ENCODE measurements around the gene GPC2.
"Not testable (repeated sequence)": the region's sequence is repeated elsewhere in the genome, so short reads cannot be mapped to it uniquely, and the experiment has no call there.

The GPC2 gene, protein sequence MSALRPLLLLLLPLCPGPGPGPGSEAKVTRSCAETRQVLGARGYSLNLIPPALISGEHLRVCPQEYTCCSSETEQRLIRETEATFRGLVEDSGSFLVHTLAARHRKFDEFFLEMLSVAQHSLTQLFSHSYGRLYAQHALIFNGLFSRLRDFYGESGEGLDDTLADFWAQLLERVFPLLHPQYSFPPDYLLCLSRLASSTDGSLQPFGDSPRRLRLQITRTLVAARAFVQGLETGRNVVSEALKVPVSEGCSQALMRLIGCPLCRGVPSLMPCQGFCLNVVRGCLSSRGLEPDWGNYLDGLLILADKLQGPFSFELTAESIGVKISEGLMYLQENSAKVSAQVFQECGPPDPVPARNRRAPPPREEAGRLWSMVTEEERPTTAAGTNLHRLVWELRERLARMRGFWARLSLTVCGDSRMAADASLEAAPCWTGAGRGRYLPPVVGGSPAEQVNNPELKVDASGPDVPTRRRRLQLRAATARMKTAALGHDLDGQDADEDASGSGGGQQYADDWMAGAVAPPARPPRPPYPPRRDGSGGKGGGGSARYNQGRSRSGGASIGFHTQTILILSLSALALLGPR

DNA sequence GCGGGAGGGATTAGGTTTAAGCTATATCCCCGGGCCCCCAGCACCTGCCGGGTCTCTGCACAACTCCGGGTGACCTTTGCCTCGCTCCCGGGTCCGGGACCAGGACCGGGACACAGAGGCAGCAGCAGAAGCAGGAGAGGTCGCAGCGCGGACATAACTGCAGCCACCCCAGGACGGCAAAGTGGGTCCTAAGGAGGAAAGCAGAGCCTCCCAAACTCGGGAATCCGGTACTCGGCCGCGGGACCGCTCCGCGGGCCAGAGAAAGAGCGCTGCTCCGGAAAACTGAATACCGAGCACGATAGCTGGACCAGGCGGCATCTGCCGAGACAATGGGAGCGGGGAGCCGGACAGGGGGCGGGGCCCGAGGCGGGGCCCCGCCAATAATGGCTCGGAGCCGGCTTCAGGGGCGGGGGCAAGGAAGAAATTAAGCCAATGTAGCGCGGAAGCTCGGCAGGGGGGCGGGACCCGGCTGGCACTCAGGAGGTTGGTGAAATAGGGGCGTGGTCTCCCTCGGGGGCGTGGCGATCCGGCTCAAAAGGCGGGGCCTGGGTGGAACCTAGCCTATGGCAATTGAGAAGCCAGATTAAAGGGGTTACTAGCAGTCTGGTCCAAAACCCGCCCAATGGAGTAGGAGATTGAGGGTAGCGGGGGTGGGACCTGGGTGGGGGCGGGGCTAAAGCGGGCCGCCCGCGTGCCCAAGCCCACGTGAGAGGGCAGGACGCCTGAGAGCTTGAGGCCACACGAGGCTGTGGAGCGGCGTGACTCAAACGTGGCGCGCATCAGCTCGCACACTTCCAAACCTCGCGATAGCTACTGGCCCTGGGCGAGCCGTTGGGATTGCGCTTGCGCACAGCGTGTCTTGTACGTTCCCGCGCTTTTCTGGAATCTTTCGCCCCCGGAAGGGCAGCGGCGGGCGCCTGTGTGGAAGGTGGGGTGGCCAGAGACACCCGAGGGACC lies at the start of gene GPC2, which contains the start of gene STAG3:
GPC2 (minus strand) TSS at position 337 of the 957 bp plus-strand sequence; CDS start at position 155, 182 bp downstream.
STAG3 (plus strand) TSS at position 874 of the 957 bp plus-strand sequence. CDS start 2,639 bp downstream, outside the sequence.
- FAIRE-seq, result no peak

DNA sequence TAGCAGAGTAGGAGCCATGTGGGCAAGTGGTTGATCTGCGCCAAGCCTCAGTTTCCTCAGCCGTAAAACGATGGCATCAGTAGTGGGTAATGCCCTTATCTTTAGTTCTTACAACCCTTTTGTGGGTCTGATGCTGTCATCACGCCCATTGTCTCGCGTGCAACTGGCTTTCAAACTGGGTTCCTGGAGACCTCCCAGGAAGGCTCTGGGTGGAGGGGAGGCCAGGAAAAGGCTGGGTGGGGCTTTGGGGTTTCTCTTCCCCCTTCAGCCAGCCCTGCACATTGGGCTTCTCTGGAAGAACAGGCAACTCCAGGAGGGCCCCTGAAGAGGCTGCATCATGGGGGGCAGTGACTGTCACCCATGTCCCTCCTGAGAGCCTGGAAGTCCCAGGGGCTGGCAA lies 47.7 kb upstream of the GPC2 start:
- FAIRE-seq, result not testable (repeated sequence)

DNA sequence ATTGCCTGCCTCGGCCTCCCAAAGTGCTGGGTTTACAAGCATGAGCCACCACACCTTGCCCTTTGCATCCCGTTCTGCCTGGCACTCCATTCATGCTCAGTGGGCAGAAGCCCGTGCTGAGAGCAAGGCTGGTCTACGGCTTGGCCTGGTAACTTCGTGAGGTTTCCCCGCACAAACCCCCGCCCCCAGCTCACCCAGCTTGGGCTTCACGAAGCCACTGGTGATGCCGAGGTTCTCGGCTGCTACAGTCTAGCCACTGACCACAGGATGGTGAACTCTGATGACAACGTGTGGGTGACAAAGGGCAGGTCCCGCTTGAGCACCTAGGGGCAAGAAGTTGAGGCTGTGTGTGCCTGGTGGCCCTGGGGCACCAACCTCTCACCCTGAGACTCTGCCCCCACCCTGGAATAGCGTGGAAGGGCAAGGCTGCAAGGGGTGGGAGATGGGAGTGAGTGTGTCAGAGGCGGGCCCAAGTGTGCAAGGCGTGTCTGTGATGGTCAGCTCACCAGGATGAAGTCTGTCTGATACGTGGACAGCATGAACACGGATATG lies 46.3 kb upstream of the GPC2 start:
- FAIRE-seq, result not testable (repeated sequence)

DNA sequence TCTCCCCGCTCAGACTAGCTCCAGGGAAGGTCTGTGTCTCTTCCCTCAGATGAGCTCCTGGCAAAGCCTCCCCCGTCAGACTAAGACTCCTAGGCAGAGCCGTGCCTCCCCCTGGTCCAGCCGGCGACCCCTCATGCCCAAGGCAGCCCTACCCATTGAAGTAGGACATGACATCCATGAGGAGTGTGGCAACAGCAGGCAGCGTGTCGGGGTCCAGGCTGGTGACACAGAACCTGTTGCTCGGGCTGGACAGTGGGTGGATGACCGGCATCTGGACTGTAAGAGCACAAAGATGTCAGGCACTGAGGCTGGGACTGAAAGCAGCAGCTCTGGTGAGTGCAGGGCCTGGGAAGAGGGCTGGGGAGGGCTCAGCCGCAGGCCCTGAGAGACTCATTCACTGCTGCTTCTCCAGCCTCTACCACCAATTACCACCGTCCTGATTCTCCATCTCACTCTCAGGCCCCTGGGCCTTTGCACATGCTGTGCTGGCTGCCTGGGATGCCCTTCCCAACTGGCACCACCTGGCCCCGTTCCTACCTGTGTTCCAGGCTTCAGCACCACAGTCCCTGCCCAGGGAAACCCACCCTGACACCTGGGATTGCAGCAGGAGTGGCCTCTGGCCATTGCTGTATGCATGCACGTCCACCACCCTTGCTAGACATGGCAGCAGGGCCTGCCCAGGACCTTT lies 45.4 kb upstream of the GPC2 start:
- FAIRE-seq, result no peak

DNA sequence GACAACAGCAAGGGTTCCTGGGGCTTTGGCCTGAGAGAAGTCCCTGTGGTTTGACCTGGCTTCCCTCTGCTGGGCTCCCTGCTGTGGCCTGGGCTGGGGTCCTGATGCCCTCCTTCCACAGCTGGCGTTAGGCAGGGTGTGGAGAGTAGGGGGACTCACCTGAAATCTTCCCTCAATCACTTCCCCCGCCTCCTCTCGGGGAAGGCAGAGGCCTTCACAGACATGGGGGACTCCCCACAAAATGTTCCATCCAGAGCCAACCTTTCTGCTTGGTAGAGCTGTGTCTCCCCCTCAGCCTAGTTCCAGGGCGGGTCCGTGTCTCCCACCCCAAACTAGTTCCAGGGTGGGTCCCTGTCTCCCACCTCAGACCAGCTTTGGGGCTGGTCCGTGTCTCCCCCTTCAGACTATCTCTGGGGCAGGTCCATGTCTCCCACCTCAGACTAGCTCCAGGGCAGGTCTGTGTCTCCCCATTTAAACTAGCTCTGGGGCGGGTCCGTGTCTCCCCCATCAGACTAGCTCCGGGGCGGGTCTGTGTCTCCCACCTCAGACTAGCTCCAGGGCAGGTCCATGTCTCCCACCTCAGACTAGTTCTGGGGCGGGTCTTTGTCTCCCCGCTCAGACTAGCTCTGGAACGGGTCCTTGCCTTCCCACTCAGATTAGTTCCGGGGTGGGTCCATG lies 44.7 kb upstream of the GPC2 start:
- FAIRE-seq, result no peak

DNA sequence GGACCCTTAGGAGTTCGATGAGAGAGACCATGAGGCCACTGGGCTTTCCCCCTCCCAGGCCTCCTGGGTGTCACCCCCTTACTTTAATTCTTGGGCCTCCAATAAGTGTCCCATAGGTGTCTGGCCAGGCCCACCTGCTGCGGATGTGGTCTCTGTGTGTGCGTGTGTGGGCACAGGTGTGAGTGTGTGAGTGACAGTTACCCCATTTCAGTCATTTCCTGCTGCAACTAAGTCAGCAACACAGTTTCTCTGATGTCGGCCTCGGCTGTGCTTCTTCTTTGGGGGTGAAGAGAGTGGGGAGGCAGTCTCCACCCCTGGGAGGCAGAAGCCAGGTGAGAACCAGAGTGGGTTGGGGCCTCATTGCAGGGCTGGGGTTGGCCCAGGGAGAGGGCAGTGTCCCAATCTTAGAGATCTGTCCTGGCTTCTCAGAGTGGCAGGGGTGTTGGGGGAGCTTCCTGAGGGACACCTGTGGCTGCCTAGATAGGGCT lies 44.1 kb upstream of the GPC2 start:
- no peak for FAIRE-seq

DNA sequence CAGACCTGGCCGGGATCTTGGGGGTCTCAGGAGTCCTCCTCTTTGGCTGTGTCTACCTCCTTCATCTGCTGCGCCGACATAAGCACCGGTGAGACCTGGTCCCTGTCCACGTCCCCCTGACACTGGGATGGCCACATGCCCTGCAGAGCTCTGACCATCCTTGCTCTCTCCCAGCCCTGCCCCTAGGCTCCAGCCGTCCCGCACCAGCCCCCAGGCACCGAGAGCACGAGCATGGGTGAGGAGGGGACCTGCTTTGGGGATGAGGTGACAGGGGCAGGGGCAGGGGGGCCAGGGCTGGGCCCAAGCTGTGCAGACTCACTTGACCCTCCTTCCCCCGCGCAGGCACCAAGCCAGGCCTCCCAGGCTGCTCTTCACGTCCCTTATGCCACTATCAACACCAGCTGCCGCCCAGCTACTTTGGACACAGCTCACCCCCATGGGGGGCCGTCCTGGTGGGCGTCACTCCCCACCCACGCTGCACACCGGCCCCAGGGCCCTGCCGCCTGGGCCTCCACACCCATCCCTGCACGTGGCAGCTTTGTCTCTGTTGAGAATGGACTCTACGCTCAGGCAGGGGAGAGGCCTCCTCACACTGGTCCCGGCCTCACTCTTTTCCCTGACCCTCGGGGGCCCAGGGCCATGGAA lies 43.5 kb upstream of the GPC2 start:
- no peak for FAIRE-seq

DNA sequence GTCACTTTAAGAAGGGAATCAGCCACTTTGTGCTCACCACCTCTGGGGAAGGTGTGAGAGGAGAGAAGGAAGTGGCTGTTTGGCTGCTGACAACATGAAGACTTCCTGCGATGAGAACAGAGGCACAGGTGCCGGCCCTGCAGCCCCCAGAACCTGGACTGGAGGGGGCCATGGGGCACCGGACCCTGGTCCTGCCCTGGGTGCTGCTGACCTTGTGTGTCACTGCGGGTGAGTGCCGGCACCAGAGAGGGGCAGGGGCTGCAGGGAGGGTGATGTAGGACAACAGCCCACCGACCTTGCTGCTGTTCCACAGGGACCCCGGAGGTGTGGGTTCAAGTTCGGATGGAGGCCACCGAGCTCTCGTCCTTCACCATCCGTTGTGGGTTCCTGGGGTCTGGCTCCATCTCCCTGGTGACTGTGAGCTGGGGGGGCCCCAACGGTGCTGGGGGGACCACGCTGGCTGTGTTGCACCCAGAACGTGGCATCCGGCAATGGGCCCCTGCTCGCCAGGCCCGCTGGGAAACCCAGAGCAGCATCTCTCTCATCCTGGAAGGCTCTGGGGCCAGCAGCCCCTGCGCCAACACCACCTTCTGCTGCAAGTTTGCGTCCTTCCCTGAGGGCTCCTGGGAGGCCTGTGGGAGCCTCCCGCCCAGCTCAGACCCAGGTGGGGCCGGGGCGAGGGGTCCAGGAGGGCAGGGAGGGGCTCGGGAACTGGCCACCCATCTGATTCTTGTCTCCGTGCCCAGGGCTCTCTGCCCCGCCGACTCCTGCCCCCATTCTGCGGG lies 42.8 kb upstream of the GPC2 start, which contains the start of gene PVRIG:
PVRIG (plus strand) TSS at position 149 of the 785 bp plus-strand sequence; CDS start at position 171, 22 bp downstream.
- FAIRE-seq, result not testable (repeated sequence)

DNA sequence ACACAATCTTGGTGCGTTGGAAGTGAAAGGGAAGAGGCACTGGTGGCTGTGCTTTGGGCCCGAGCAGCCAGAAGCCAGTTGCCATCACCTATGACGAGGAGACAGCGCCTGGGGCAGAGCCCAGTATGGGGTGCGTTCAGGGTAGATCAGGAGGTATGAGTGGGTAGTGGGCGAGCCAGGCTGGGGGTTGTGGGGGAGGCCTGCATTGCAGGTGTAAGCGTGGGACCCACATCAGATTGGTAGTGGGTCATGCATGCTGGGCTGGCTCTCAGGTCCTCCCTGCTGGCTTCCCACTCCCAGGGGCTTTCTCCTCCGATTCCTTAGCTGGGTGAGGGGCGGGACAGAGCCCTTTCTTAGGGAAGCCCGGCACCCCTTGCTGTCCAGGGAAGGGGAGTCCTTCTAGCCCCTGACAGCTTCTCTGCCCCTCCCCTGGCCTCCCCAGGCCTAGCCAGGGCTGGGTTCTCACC lies 42.1 kb upstream of the GPC2 start:
- no peak for FAIRE-seq

DNA sequence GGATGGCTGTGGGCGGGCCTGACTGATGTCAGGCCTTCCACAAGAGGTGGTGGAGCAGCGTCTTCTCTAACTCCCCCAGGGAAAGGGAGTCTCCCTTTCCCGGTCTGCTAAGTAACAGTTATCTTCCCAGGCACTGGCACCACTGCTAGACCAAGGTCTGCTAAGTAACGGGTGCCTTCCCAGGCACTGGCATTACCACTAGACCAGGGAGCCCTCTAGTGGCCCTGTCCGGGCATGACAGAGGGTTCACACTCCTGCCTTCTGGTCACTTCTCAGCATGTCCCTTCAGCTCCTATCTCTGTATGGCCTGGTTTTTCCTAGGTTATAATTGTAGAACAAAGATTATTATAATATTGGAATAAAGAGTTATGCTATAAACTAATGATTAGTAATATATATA lies 40.8 kb upstream of the GPC2 start:
- FAIRE-seq, result not testable (repeated sequence)

DNA sequence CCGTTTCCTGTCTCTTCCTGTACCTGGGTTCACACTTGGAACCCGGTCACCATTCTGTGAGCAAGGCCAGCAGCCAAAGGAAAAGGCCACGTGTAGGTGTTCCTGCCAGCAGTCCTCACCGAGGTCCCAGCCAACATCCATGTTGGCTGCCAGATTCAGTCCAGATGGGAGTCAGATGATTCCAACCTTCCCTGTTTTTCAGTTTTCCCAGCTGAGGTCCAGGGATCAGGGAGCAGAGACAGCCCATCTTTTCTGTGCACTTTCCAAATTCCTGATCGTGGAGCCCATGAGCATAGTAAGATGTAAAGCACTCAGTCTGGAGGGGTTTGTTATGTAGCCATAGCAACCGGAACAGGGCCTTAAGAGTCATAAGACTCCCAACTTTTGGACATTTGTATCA lies 38.7 kb upstream of the GPC2 start:
- FAIRE-seq, result no peak

DNA sequence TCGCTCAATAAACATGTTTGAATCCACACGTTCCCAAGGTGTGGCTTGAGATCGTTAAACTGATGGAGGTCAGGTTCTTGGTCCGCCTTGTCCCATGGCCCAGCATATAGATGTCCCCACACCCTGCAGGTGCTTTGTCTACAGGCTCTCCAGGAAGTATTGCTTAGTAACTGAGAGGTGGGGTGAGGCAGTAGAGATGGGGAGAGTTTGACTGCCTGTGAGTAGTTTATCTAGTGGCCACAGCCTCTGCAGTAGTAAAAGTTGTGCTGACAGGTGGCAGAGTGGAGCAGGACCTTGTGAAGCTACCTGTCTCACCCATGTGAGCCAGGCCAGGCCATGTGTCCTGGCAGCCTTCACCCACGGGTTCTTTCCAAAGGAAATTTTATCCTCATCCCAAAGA lies 37.2 kb upstream of the GPC2 start:
- FAIRE-seq, result not testable (repeated sequence)

DNA sequence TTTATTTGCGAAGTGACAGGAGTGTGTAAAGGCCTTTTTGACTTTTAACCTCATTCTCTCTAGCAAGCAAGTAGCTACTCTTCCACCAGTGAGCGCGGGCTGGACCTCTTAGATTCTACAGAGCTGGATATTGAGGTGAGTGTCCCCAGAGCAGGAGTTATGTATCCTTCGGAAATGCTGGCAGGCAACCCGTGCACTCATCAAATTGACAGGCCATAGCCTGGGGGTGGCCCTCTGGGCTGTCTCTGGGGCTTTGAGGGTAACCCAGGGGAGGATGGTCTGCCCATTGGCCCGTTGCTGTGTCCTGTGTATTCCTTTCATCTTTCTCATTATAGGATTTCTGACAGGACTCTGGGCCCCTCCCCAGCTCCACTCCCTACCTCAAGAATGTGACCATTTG lies 36.5 kb upstream of the GPC2 start:
- no peak for FAIRE-seq

DNA sequence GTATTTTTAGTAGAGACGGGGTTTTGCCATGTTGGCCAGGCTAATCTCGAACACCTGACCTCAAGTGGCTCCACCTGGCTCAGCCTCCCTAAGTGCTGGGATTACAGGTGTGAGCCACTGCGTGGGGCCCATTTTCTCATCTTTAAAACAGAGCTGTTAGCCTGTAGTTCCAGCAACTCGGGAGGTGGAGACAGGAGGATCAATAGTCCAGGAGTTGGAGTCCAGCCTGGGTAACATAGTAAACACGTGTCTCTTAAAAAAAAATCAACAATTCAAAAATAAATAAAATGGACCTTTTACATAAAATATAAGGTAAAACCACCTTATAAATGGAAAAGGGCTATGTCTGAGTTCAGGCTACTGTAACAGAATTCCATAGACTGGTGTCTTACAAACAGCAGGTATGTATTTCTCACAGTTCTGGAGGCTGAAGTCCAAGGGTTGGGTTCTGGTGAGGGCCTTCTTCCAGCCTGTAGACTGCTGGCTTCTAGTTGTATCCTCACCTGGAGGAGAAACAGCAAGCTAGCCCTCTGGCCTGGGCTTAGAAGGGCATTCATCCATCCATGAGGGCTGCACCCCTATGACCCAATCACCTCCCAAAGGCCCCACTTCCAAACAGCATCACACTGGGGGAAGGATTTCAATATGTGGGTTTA lies 35.6 kb upstream of the GPC2 start:
- FAIRE-seq, result no peak

DNA sequence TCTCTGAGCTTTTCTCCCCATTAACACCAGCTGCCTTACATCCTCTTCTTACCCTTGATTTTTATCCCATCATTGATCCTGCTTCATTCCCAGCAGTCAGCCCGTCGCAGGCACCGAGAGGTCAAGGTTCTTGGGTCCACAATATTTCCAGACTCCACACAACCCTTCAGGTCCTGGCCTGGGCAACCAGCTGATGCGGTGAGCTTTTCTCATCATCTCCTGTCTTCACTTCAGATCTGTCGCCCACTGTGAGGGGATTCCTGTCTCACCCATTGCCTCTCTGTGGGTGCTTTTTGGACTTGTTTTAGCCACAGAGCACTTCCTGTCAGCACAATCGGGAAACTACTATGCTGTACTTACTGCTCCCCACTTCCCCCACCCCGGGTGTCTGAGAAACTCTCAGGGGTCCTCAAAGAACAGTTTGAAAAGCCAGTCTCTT lies 34.2 kb upstream of the GPC2 start:
- FAIRE-seq, result no peak

DNA sequence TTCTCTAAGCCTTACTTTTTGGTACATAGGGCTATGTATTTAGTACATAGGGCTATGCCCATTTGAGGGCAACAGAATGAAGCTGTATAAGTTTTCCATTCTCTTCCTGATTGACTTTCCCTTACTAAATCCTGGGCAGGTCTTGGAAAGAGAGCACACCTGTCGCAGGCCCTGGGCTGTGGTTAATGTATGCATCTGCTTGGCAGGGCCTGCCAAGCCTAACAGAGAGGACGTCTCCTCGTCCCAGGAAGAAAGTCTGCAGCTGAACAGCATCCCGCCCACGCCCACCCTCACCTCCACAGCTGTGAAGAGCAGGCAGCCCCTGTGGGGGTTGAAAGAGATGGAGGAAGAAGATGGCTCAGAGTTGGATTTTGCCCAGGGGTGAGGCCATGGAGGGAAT lies 33.6 kb upstream of the GPC2 start:
- no peak for FAIRE-seq

DNA sequence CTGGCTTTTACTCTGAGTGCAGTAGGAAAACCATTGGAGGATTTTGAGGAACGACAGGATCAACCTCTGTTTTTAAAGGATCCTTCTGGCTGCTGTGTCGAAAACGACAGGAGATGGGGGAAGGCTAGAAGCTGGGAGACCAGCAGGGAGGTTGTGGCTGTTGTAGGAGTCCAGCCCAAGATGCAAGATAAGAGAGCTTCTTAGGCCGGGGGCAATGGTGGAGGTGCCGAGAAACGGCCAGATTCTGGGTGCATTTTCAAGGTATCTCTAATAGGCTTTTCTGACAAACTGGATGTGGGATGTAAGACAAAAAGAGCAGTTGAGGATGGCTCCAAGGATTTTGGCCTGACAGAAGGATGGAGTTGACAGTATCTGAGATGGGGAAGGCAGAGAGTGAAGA lies 32.3 kb upstream of the GPC2 start:
- no peak for FAIRE-seq

DNA sequence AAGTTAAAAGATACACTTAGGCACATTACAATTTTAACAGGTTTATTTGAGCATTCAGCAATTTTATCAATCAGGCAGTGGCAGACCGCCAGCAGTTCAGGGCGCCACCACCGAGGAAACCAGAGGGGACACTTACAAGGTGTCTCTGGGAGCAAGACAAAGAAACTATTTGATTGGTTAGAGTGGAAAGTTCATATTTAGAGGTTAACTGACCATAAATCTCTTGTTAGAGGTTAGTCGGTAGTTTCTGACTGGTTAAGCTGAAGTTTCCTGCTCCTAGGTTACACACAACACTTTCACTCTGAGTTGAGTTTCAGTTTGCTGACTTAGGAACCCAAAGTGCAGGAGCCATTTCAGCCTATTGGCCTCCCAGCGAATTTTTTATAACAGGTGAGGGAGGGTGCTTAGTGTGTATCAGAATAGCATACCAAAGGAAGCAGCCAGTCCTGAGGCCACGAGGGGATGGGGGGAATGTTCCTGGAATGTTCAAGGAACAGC lies 31.8 kb upstream of the GPC2 start:
- no peak for FAIRE-seq

DNA sequence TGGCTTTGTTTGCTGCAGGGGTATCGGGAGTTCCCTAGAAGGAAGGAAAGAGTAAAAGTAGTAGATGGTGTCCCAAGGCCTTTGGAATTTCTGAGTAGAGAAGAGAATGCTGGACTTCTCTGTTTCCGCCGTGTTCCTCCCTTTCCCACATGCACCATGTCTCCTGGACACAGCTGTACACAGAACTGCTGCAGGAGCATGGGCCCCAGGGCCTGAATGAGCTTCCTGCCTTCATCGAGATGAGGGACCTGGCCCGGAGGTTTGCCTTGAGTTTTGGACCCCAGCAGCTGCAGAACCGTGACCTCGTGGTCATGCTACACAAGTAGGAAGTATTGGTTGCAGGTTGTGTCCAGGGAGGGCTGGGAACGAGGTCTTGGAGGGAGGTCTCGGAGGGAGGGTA lies 27.3 kb upstream of the GPC2 start:
- no peak for FAIRE-seq
